ENCODE data around the gene PVR.
"Not testable (repeated sequence)": the region's sequence is repeated elsewhere in the genome, so short reads cannot be mapped to it uniquely, and the experiment has no call there.

PVR gene

GRCh38 chr19:44648631-44649251 lies 5.0 kb downstream of the PVR start:
- DNase-seq: no peak

- no peak for DNase-seq
Observed at GRCh38 chr19:44649578-44650145, 6.0 kb downstream of the PVR start.

- DNase-seq: no peak
Observed at GRCh38 chr19:44653343-44653742, 9.6 kb downstream of the PVR start.

- DNase-seq: no peak
Observed at GRCh38 chr19:44653977-44654774, 10.5 kb downstream of the PVR start.

- DNase-seq: peak; percentile 42
Observed at GRCh38 chr19:44657211-44657921, 13.7 kb downstream of the PVR start.

GRCh38 chr19:44658069-44658733 lies 14.5 kb downstream of the PVR start:
- DNase-seq: no peak

- DNase-seq: no peak
Observed at GRCh38 chr19:44660081-44660480, 16.4 kb downstream of the PVR start.

GRCh38 chr19:44661205-44661604 lies 17.5 kb downstream of the PVR start:
- no peak for DNase-seq

GRCh38 chr19:44661904-44662303 lies 18.2 kb downstream of the PVR start:
- DNase-seq: no peak

- DNase-seq: no peak
Observed at GRCh38 chr19:44662691-44663385, 19.1 kb downstream of the PVR start.

- DNase-seq: no peak
Observed at GRCh38 chr19:44663996-44664395, 20.3 kb downstream of the PVR start.

GRCh38 chr19:44664976-44665375 lies 21.3 kb downstream of the PVR start:
- DNase-seq: no peak

- no peak for DNase-seq
Observed at GRCh38 chr19:44666852-44667556, 23.3 kb downstream of the PVR start.

GRCh38 chr19:44668985-44669764 lies 25.5 kb downstream of the PVR start:
- no peak for DNase-seq

GRCh38 chr19:44670027-44670426 lies 26.3 kb downstream of the PVR start:
- DNase-seq: not testable (repeated sequence)

GRCh38 chr19:44671400-44671799 lies 27.7 kb downstream of the PVR start, which contains the start of gene CEACAM19:
Gene CEACAM19 (plus strand): TSS chr19:44671482. CDS start chr19:44671932, 450 bp downstream.
- no peak for DNase-seq

- no peak for DNase-seq
Observed at GRCh38 chr19:44672226-44672625, 28.5 kb downstream of the PVR start.

- DNase-seq: no peak
Observed at GRCh38 chr19:44673510-44673909, 29.8 kb downstream of the PVR start.

- DNase-seq: no peak
Observed at GRCh38 chr19:44675521-44675920, 31.8 kb downstream of the PVR start.

- DNase-seq: no peak
Observed at GRCh38 chr19:44677019-44677811, 33.5 kb downstream of the PVR start.
